IMR-90 (cell line): ENCODE data around the gene PITPNC1. TPM values are rescaled to one million over a fixed set of nuclear protein-coding genes. Genes with fewer than 3 reads are reported as not detected.

Experiments used
- ATAC-seq: fragments of 200-7000 bp; cut with Tn5 transposase; 2 replicates; pipeline ENCODE4 v1.9.1; 2020; ENCODE audit warnings: low read depth, mild to moderate bottlenecking, moderate library complexity
- BruUV-seq: library from RNA; stranded (reverse); fragments of 400-500 nt; replicated peaks from 2 replicates; lab custom pipeline; 2021; lab: Mats Ljungman, UMichigan
- CTCF ChIA-PET: fragments of 300-600 bp; formaldehyde crosslinking; extraction: SDS; loops from one replicate; lab custom pipeline; 2021; ENCODE audit warnings: antibody characterized with exemption; lab: Yijun Ruan, JAX
- POLR2A ChIA-PET: fragments of 300-600 bp; sonication (Branson Sonifier 250); formaldehyde crosslinking; loops from one replicate; lab custom pipeline; 2022; ENCODE audit warnings: antibody characterized with exemption; ENCODE audit not compliant: unreplicated experiment; lab: Charles Lee
- DNase-seq: peaks from one replicate; pipeline ENCODE4 v3.0.0; 2013
- H2AFZ ChIP-seq: replicated peaks from 2 replicates; pipeline ENCODE3; 2013; ENCODE audit warnings: low read length, mild to moderate bottlenecking; ENCODE audit not compliant: poor library complexity
- H2AK5ac ChIP-seq: 2 replicates; pipeline ENCODE4 v1.6.1; 2013; ENCODE audit warnings: low read depth, low read length, inconsistent platforms
- H2AK9ac ChIP-seq: replicated peaks from 2 replicates; pipeline ENCODE3; 2013; ENCODE audit warnings: mild to moderate bottlenecking, low read depth, low read length, moderate library complexity; ENCODE audit not compliant: poor library complexity
- H2BK120ac ChIP-seq: 2 replicates; pipeline ENCODE4 v1.6.1; 2013; ENCODE audit warnings: low read depth, low read length, inconsistent platforms
- H2BK15ac ChIP-seq: 3 replicates; pipeline ENCODE4 v1.6.1; 2013; ENCODE audit warnings: low read depth, low read length, inconsistent platforms
- H2BK20ac ChIP-seq: 2 replicates; pipeline ENCODE4 v1.6.1; 2013; ENCODE audit warnings: low read depth, mild to moderate bottlenecking, inconsistent platforms, low read length, moderate library complexity
- H2BK5ac ChIP-seq: 2 replicates; pipeline ENCODE4 v1.6.1; 2013; ENCODE audit warnings: mild to moderate bottlenecking, low read depth, low read length, inconsistent platforms; ENCODE audit not compliant: poor library complexity, severe bottlenecking
- H3K14ac ChIP-seq: replicated peaks from 2 replicates; pipeline ENCODE4 v1.6.1; 2013; ENCODE audit warnings: low read depth, low read length, inconsistent platforms
- H3K18ac ChIP-seq: 2 replicates; pipeline ENCODE4 v1.6.1; 2013; ENCODE audit warnings: low read depth, low read length, control low read depth
- H3K23ac ChIP-seq: 2 replicates; pipeline ENCODE4 v1.6.1; 2013; ENCODE audit warnings: low read depth, low read length, inconsistent platforms
- H3K27ac ChIP-seq: 2 replicates; pipeline ENCODE4 v1.5.1; 2013; ENCODE audit warnings: mild to moderate bottlenecking, control low read depth, low read length; ENCODE audit not compliant: insufficient read depth
- H3K27me3 ChIP-seq: 2 replicates; pipeline ENCODE4 v1.6.1; 2013; ENCODE audit warnings: low read length; ENCODE audit not compliant: control insufficient read depth, insufficient read depth
- H3K36me3 ChIP-seq: 2 replicates; pipeline ENCODE4 v1.6.1; 2013; ENCODE audit warnings: low read length, mixed read lengths; ENCODE audit not compliant: control insufficient read depth, insufficient read depth
- H3K4ac ChIP-seq: 2 replicates; pipeline ENCODE4 v1.6.1; 2013; ENCODE audit warnings: low read depth, low read length, inconsistent platforms
- H3K4me1 ChIP-seq: 2 replicates; pipeline ENCODE4 v1.6.1; 2013; ENCODE audit warnings: low read length, mixed read lengths; ENCODE audit not compliant: control insufficient read depth, insufficient read depth
- H3K4me2 ChIP-seq: 2 replicates; pipeline ENCODE4 v1.6.1; 2013; ENCODE audit warnings: low read depth, mild to moderate bottlenecking, control low read depth, low read length, moderate library complexity
- H3K4me3 ChIP-seq: 2 replicates; pipeline ENCODE4 v1.5.1; 2013; ENCODE audit warnings: low read depth, mild to moderate bottlenecking, control low read depth, low read length, moderate library complexity; ENCODE audit not compliant: insufficient read depth
- H3K56ac ChIP-seq: 2 replicates; pipeline ENCODE4 v1.6.1; 2013; ENCODE audit warnings: low read length, inconsistent platforms; ENCODE audit not compliant: insufficient read depth; ENCODE audit errors: extremely low read depth
- H3K79me1 ChIP-seq, 2 experiments: 2 replicates each; pipeline ENCODE4 v1.6.1; 2013; ENCODE audit warnings: low read length in 2 of 2, inconsistent platforms in 1 of 2, low read depth in 1 of 2
- H3K9ac ChIP-seq: 2 replicates; pipeline ENCODE4 v1.6.1; 2013; ENCODE audit warnings: low read depth, low read length, control low read depth
- H3K9me1 ChIP-seq: 2 replicates; pipeline ENCODE4 v1.6.1; 2013; ENCODE audit warnings: low read length, inconsistent platforms; ENCODE audit not compliant: insufficient read depth
- H3K9me3 ChIP-seq: 2 replicates; pipeline ENCODE4 v1.6.1; 2013; ENCODE audit warnings: low read length; ENCODE audit not compliant: control insufficient read depth, insufficient read depth
- H4K20me1 ChIP-seq: 2 replicates; pipeline ENCODE4 v1.6.1; 2013; ENCODE audit warnings: low read length, inconsistent platforms; ENCODE audit not compliant: insufficient read depth
- H4K5ac ChIP-seq: 2 replicates; pipeline ENCODE4 v1.6.1; 2013; ENCODE audit warnings: mild to moderate bottlenecking, low read depth, low read length, control low read depth
- H4K8ac ChIP-seq, 2 experiments: 2 replicates each; pipeline ENCODE4 v1.6.1; 2013; ENCODE audit warnings: low read depth in 2 of 2, low read length in 2 of 2, control low read depth in 1 of 2, inconsistent platforms in 1 of 2
- H4K91ac ChIP-seq: 2 replicates; pipeline ENCODE4 v1.6.1; 2013; ENCODE audit warnings: low read depth, low read length, inconsistent platforms; ENCODE audit not compliant: insufficient read depth
- ELK1 ChIP-seq: fragments of 150-350 bp; IDR thresholded peaks from 2 replicates; pipeline ENCODE4 v1.6.1; 2016; ENCODE audit warnings: low read depth, mild to moderate bottlenecking, low read length, moderate library complexity, borderline replicate concordance
- FOS ChIP-seq: fragments of 150-350 bp; IDR thresholded peaks from 2 replicates; pipeline ENCODE4 v1.6.1; 2016; ENCODE audit warnings: low read depth, low read length
- SMC3 ChIP-seq: fragments of 150-350 bp; IDR thresholded peaks from 2 replicates; pipeline ENCODE4 v1.6.1; 2016; ENCODE audit warnings: low read depth, mild to moderate bottlenecking, antibody characterized with exemption, low read length, moderate library complexity
- WGBS, 2 experiments: methylation state at CpG; one replicate each; pipeline versions ENCODE4 v1.1.5 to v1.1.7; 2013; ENCODE audit warnings: missing lambda C conversion rate in 2 of 2; ENCODE audit not compliant: insufficient read length in 1 of 2; ENCODE audit errors: extremely low coverage in 2 of 2; 5-methylcytosine and 5-hydroxymethylcytosine counted together
- dilution Hi-C: fragments of 300-500 bp; cut with HindIII; formaldehyde crosslinking; loops from one replicate; pipeline ENCODE4 v1.14.3; 2018; ENCODE audit warnings: low sequenced_read_pairs; ENCODE audit not compliant: unreplicated experiment
- in situ Hi-C: fragments of 300-500 bp; cut with MboI; formaldehyde crosslinking; loops from 3 replicates; pipeline ENCODE4 v1.14.3; 2019; ENCODE audit warnings: low sequenced_read_pairs, inconsistent platforms, mixed read lengths
- intact Hi-C: fragments of 100-400 bp; cut with micrococcal nuclease; formaldehyde crosslinking; loops from 2 replicates; pipeline ENCODE4 v1.10.0; 2022
- polyA plus RNA-seq, 3 experiments: library from polyadenylated mRNA; depleted of rRNA; stranded (reverse); fragments of >200 nt; gene quantifications; 2 replicates each; pipeline ENCODE4 v1.2.3, GENCODE V29; 2012; ENCODE audit warnings: low replicate concordance in 1 of 3
- total RNA-seq: library from RNA; depleted of rRNA; stranded (reverse); fragments of >200 nt; gene quantifications from 2 replicates; pipeline ENCODE4 v1.2.3, GENCODE V29; 2012

The PITPNC1 gene
- total and polyA plus RNA-seq, 2 of the 4 experiments (the other 2 are of a cell fraction) = 4.1 TPM

DNA sequence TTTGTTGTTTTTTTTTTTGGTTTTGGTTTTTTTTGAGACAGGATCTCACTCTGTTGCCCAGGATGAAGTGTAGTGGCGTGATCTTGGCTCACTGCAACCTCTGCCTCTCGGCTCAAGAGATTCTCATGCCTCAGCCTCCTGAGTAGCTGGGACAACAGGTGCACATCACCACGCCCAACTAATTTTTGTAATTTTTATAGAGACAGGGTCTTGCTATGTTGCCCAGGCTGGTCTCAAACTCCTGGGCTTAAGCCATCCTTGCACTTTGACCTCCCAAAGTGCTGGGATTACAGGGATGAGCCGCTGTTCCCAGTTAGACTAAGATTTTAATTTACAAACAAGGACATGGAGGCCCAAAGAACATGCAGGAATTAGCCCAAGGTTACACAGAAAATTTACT, 248.9 kb downstream of the PITPNC1 start:
- Histone ChIP-seq H2BK120ac (no peak overlapping the region), H2BK20ac (no peak overlapping the region), H3K23ac (no peak overlapping the region), H3K27me3 (no peaks in the 10 kb centered on the region), H3K36me3 (peaks cover 2% of the 10 kb centered on the region; the same call in 1 of the 2 replicates), H4K5ac (no peak overlapping the region), H4K8ac (no peak overlapping the region), H3K56ac (no peak overlapping the region), H3K18ac (no peak overlapping the region), H3K4me2 (no peak overlapping the region), H3K27ac (no peak overlapping the region), H2AFZ (no peak overlapping the region), H2AK5ac (no peak overlapping the region), H3K9ac (no peak overlapping the region), H3K79me1 (peaks cover 0 to 6% of the 10 kb centered on the region in 2 experiments; a peak in 1 of 4 replicates), H3K4me1 (no peaks in the 10 kb centered on the region), H3K9me1 (no peaks in the 10 kb centered on the region), H2BK5ac (no peak overlapping the region), H3K4ac (no peak overlapping the region), H4K20me1 (no peaks in the 10 kb centered on the region), H2BK15ac (no peak overlapping the region), H3K4me3 (no peak overlapping the region), H4K91ac (no peak overlapping the region), H2AK9ac (no peak overlapping the region), H3K14ac (no peak overlapping the region), H3K9me3 (no peaks in the 10 kb centered on the region)
- ATAC-seq (no peak), DNase-seq (no peak)
- intact Hi-C loops (no loop called here), in situ Hi-C loops (no loop called here), dilution Hi-C loops (no loop called here)
- WGBS, 2 experiments = 100% methylated on average over 1 of the region's 4 CpGs; no CpG with 5 or more reads in 1 of the 2 experiments
- POLR2A ChIA-PET = no interaction called here
- BruUV-seq = no TSS peak
- CTCF ChIA-PET = no interaction called here
- no peak for TF ChIP-seq ELK1
- TF ChIP-seq SMC3 = no peak
- TF ChIP-seq FOS = no peak
